Measurements from ENCODE around the gene KLHL33.

DNA sequence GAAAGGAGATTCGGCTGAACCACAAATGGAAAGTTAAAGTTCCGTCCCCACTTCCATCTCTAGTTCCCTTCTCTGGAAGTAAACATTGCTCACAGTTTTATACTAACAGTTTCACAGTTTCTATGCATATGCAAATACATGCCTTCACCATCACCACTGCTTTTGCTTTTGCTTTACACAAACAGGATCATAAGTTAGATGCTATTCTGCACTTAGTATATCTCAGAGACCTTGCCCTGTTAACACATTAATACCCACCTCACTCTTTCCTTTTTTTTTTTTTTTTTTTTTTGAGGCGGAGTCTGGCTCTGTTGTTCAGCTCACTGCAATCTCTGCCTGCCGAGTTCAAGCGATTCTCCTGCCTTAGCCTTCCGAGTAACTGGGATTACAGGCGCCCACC, 23.6 kb downstream of the KLHL33 start:
- TF ChIP-seq, protein P1, sequence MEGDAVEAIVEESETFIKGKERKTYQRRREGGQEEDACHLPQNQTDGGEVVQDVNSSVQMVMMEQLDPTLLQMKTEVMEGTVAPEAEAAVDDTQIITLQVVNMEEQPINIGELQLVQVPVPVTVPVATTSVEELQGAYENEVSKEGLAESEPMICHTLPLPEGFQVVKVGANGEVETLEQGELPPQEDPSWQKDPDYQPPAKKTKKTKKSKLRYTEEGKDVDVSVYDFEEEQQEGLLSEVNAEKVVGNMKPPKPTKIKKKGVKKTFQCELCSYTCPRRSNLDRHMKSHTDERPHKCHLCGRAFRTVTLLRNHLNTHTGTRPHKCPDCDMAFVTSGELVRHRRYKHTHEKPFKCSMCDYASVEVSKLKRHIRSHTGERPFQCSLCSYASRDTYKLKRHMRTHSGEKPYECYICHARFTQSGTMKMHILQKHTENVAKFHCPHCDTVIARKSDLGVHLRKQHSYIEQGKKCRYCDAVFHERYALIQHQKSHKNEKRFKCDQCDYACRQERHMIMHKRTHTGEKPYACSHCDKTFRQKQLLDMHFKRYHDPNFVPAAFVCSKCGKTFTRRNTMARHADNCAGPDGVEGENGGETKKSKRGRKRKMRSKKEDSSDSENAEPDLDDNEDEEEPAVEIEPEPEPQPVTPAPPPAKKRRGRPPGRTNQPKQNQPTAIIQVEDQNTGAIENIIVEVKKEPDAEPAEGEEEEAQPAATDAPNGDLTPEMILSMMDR (IDR thresholded peaks at IDR 0.05): no peak
- no peak for TF ChIP-seq POLR2A (IDR thresholded peaks at IDR 0.05)

All from body of pancreas (tissue), 4 donors.